IMR-90 (cell line): ENCODE results near the gene DTHD1. TPM values are rescaled to one million over a fixed set of nuclear protein-coding genes. Genes with fewer than 3 reads are reported as not detected.

Experiments
- ATAC-seq: fragments of 200-7000 bp; cut with Tn5 transposase; 2 replicates; pipeline ENCODE4 v1.9.1; 2020; ENCODE audit warnings: low read depth, mild to moderate bottlenecking, moderate library complexity
- BruUV-seq: library from RNA; stranded (reverse); fragments of 400-500 nt; replicated peaks from 2 replicates; lab custom pipeline; 2021; lab: Mats Ljungman, UMichigan
- CTCF ChIA-PET: fragments of 300-600 bp; formaldehyde crosslinking; extraction: SDS; loops from one replicate; lab custom pipeline; 2021; ENCODE audit warnings: antibody characterized with exemption; lab: Yijun Ruan, JAX
- POLR2A ChIA-PET: fragments of 300-600 bp; sonication (Branson Sonifier 250); formaldehyde crosslinking; loops from one replicate; lab custom pipeline; 2022; ENCODE audit warnings: antibody characterized with exemption; ENCODE audit not compliant: unreplicated experiment; lab: Charles Lee
- DNase-seq: peaks from one replicate; pipeline ENCODE4 v3.0.0; 2013
- H2AFZ ChIP-seq: replicated peaks from 2 replicates; pipeline ENCODE3; 2013; ENCODE audit warnings: low read length, mild to moderate bottlenecking; ENCODE audit not compliant: poor library complexity
- H2AK5ac ChIP-seq: 2 replicates; pipeline ENCODE4 v1.6.1; 2013; ENCODE audit warnings: low read depth, low read length, inconsistent platforms
- H2AK9ac ChIP-seq: replicated peaks from 2 replicates; pipeline ENCODE3; 2013; ENCODE audit warnings: mild to moderate bottlenecking, low read depth, low read length, moderate library complexity; ENCODE audit not compliant: poor library complexity
- H2BK120ac ChIP-seq: 2 replicates; pipeline ENCODE4 v1.6.1; 2013; ENCODE audit warnings: low read depth, low read length, inconsistent platforms
- H2BK15ac ChIP-seq: 3 replicates; pipeline ENCODE4 v1.6.1; 2013; ENCODE audit warnings: low read depth, low read length, inconsistent platforms
- H2BK20ac ChIP-seq: 2 replicates; pipeline ENCODE4 v1.6.1; 2013; ENCODE audit warnings: low read depth, mild to moderate bottlenecking, inconsistent platforms, low read length, moderate library complexity
- H2BK5ac ChIP-seq: 2 replicates; pipeline ENCODE4 v1.6.1; 2013; ENCODE audit warnings: mild to moderate bottlenecking, low read depth, low read length, inconsistent platforms; ENCODE audit not compliant: poor library complexity, severe bottlenecking
- H3K14ac ChIP-seq: replicated peaks from 2 replicates; pipeline ENCODE4 v1.6.1; 2013; ENCODE audit warnings: low read depth, low read length, inconsistent platforms
- H3K18ac ChIP-seq: 2 replicates; pipeline ENCODE4 v1.6.1; 2013; ENCODE audit warnings: low read depth, low read length, control low read depth
- H3K23ac ChIP-seq: 2 replicates; pipeline ENCODE4 v1.6.1; 2013; ENCODE audit warnings: low read depth, low read length, inconsistent platforms
- H3K27ac ChIP-seq: 2 replicates; pipeline ENCODE4 v1.5.1; 2013; ENCODE audit warnings: mild to moderate bottlenecking, control low read depth, low read length; ENCODE audit not compliant: insufficient read depth
- H3K27me3 ChIP-seq: 2 replicates; pipeline ENCODE4 v1.6.1; 2013; ENCODE audit warnings: low read length; ENCODE audit not compliant: control insufficient read depth, insufficient read depth
- H3K36me3 ChIP-seq: 2 replicates; pipeline ENCODE4 v1.6.1; 2013; ENCODE audit warnings: low read length, mixed read lengths; ENCODE audit not compliant: control insufficient read depth, insufficient read depth
- H3K4ac ChIP-seq: 2 replicates; pipeline ENCODE4 v1.6.1; 2013; ENCODE audit warnings: low read depth, low read length, inconsistent platforms
- H3K4me1 ChIP-seq: 2 replicates; pipeline ENCODE4 v1.6.1; 2013; ENCODE audit warnings: low read length, mixed read lengths; ENCODE audit not compliant: control insufficient read depth, insufficient read depth
- H3K4me2 ChIP-seq: 2 replicates; pipeline ENCODE4 v1.6.1; 2013; ENCODE audit warnings: low read depth, mild to moderate bottlenecking, control low read depth, low read length, moderate library complexity
- H3K4me3 ChIP-seq: 2 replicates; pipeline ENCODE4 v1.5.1; 2013; ENCODE audit warnings: low read depth, mild to moderate bottlenecking, control low read depth, low read length, moderate library complexity; ENCODE audit not compliant: insufficient read depth
- H3K56ac ChIP-seq: 2 replicates; pipeline ENCODE4 v1.6.1; 2013; ENCODE audit warnings: low read length, inconsistent platforms; ENCODE audit not compliant: insufficient read depth; ENCODE audit errors: extremely low read depth
- H3K79me1 ChIP-seq, 2 experiments: 2 replicates each; pipeline ENCODE4 v1.6.1; 2013; ENCODE audit warnings: low read length in 2 of 2, inconsistent platforms in 1 of 2, low read depth in 1 of 2
- H3K9ac ChIP-seq: 2 replicates; pipeline ENCODE4 v1.6.1; 2013; ENCODE audit warnings: low read depth, low read length, control low read depth
- H3K9me1 ChIP-seq: 2 replicates; pipeline ENCODE4 v1.6.1; 2013; ENCODE audit warnings: low read length, inconsistent platforms; ENCODE audit not compliant: insufficient read depth
- H3K9me3 ChIP-seq: 2 replicates; pipeline ENCODE4 v1.6.1; 2013; ENCODE audit warnings: low read length; ENCODE audit not compliant: control insufficient read depth, insufficient read depth
- H4K20me1 ChIP-seq: 2 replicates; pipeline ENCODE4 v1.6.1; 2013; ENCODE audit warnings: low read length, inconsistent platforms; ENCODE audit not compliant: insufficient read depth
- H4K5ac ChIP-seq: 2 replicates; pipeline ENCODE4 v1.6.1; 2013; ENCODE audit warnings: mild to moderate bottlenecking, low read depth, low read length, control low read depth
- H4K8ac ChIP-seq, 2 experiments: 2 replicates each; pipeline ENCODE4 v1.6.1; 2013; ENCODE audit warnings: low read depth in 2 of 2, low read length in 2 of 2, control low read depth in 1 of 2, inconsistent platforms in 1 of 2
- H4K91ac ChIP-seq: 2 replicates; pipeline ENCODE4 v1.6.1; 2013; ENCODE audit warnings: low read depth, low read length, inconsistent platforms; ENCODE audit not compliant: insufficient read depth
- BHLHE40 ChIP-seq: fragments of 150-350 bp; IDR thresholded peaks from 2 replicates; pipeline ENCODE4 v1.6.1; 2016; ENCODE audit warnings: mild to moderate bottlenecking, low read depth, low read length
- CEBPB ChIP-seq: IDR thresholded peaks from 2 replicates; pipeline ENCODE4 v1.6.1; 2012; ENCODE audit warnings: low read depth, low read length, improper control_type of control experiment
- CHD1 ChIP-seq: IDR thresholded peaks from 2 replicates; pipeline ENCODE4 v1.6.1; 2012; ENCODE audit warnings: low read depth, low read length, improper control_type of control experiment
- CTCF ChIP-seq: conservative IDR thresholded peaks from 2 replicates; pipeline ENCODE4 v1.5.1; 2012; ENCODE audit warnings: mild to moderate bottlenecking, low read depth, low read length, improper control_type of control experiment
- ELK1 ChIP-seq: fragments of 150-350 bp; IDR thresholded peaks from 2 replicates; pipeline ENCODE4 v1.6.1; 2016; ENCODE audit warnings: low read depth, mild to moderate bottlenecking, low read length, moderate library complexity, borderline replicate concordance
- FOS ChIP-seq: fragments of 150-350 bp; IDR thresholded peaks from 2 replicates; pipeline ENCODE4 v1.6.1; 2016; ENCODE audit warnings: low read depth, low read length
- MAFK ChIP-seq: IDR thresholded peaks from 2 replicates; pipeline ENCODE4 v1.6.1; 2012; ENCODE audit warnings: low read depth, low read length, improper control_type of control experiment
- MXI1 ChIP-seq: IDR thresholded peaks from 2 replicates; pipeline ENCODE4 v1.6.1; 2012; ENCODE audit warnings: low read depth, mild to moderate bottlenecking, low read length, moderate library complexity, borderline replicate concordance
- NFE2L2 ChIP-seq: fragments of 150-350 bp; IDR thresholded peaks from 2 replicates; pipeline ENCODE4 v1.6.1; 2016; ENCODE audit warnings: low read depth, mild to moderate bottlenecking, low read length
- POLR2A ChIP-seq: IDR thresholded peaks from 2 replicates; pipeline ENCODE4 v1.6.1; 2012; ENCODE audit warnings: mild to moderate bottlenecking, low read depth, low read length
- RAD21 ChIP-seq: IDR thresholded peaks from 2 replicates; pipeline ENCODE4 v1.6.1; 2012; ENCODE audit warnings: low read length, improper control_type of control experiment
- RCOR1 ChIP-seq: IDR thresholded peaks from 2 replicates; pipeline ENCODE4 v1.6.1; 2012; ENCODE audit warnings: mild to moderate bottlenecking, low read length, improper control_type of control experiment; ENCODE audit not compliant: insufficient replicate concordance
- RFX5 ChIP-seq: IDR thresholded peaks from 2 replicates; pipeline ENCODE4 v1.8.0; 2012; ENCODE audit warnings: low read depth, mild to moderate bottlenecking, low read length, moderate library complexity
- SMC3 ChIP-seq: fragments of 150-350 bp; IDR thresholded peaks from 2 replicates; pipeline ENCODE4 v1.6.1; 2016; ENCODE audit warnings: low read depth, mild to moderate bottlenecking, antibody characterized with exemption, low read length, moderate library complexity
- USF2 ChIP-seq: fragments of 150-350 bp; IDR thresholded peaks from 2 replicates; pipeline ENCODE4 v1.6.1; 2017; ENCODE audit warnings: mild to moderate bottlenecking, antibody characterized with exemption, low read length, low read depth
- WGBS, 2 experiments: methylation state at CpG; one replicate each; pipeline versions ENCODE4 v1.1.5 to v1.1.7; 2013; ENCODE audit warnings: missing lambda C conversion rate in 2 of 2; ENCODE audit not compliant: insufficient read length in 1 of 2; ENCODE audit errors: extremely low coverage in 2 of 2; 5-methylcytosine and 5-hydroxymethylcytosine counted together
- dilution Hi-C: fragments of 300-500 bp; cut with HindIII; formaldehyde crosslinking; loops from one replicate; pipeline ENCODE4 v1.14.3; 2018; ENCODE audit warnings: low sequenced_read_pairs; ENCODE audit not compliant: unreplicated experiment
- in situ Hi-C: fragments of 300-500 bp; cut with MboI; formaldehyde crosslinking; loops from 3 replicates; pipeline ENCODE4 v1.14.3; 2019; ENCODE audit warnings: low sequenced_read_pairs, inconsistent platforms, mixed read lengths
- intact Hi-C: fragments of 100-400 bp; cut with micrococcal nuclease; formaldehyde crosslinking; loops from 2 replicates; pipeline ENCODE4 v1.10.0; 2022
- polyA plus RNA-seq, 3 experiments: library from polyadenylated mRNA; depleted of rRNA; stranded (reverse); fragments of >200 nt; gene quantifications; 2 replicates each; pipeline ENCODE4 v1.2.3, GENCODE V29; 2012; ENCODE audit warnings: low replicate concordance in 1 of 3
- total RNA-seq: library from RNA; depleted of rRNA; stranded (reverse); fragments of >200 nt; gene quantifications from 2 replicates; pipeline ENCODE4 v1.2.3, GENCODE V29; 2012

DTHD1 gene
- total and polyA plus RNA-seq, 2 of the 4 experiments (the other 2 are of a cell fraction), result not detected

GRCh38 chr4:36310793-36311192 is 29.4 kb downstream of the DTHD1 start:
- Histone ChIP-seq H3K18ac (no peak overlapping the region), H3K9me1 (no peaks in the 10 kb centered on the region), H2AK5ac (no peak overlapping the region), H3K79me1 (no peaks in the 10 kb centered on the region), H3K23ac (no peak overlapping the region), H3K4ac (no peak overlapping the region), H3K4me1 (no peaks in the 10 kb centered on the region), H3K27me3 (no peaks in the 10 kb centered on the region), H3K9ac (no peak overlapping the region), H3K36me3 (no peaks in the 10 kb centered on the region), H4K8ac (no peak overlapping the region), H4K91ac (no peak overlapping the region), H3K4me3 (no peak overlapping the region), H2BK15ac (no peak overlapping the region), H2AFZ (no peak overlapping the region), H4K5ac (no peak overlapping the region), H2BK120ac (no peak overlapping the region), H2BK20ac (no peak overlapping the region), H3K56ac (no peak overlapping the region), H2BK5ac (no peak overlapping the region), H3K9me3 (peaks cover 8% of the 10 kb centered on the region; the same call in 1 of the 2 replicates), H4K20me1 (no peaks in the 10 kb centered on the region), H2AK9ac (no peak overlapping the region), H3K14ac (no peak overlapping the region), H3K27ac (no peak overlapping the region), H3K4me2 (no peak overlapping the region)
- DNase-seq (no peak), ATAC-seq (no peak)
- ChIA-PET POLR2A (no interaction called here), CTCF (no interaction called here)
- intact Hi-C loops (no loop called here), in situ Hi-C loops (no loop called here), dilution Hi-C loops (no loop called here)
- TF ChIP-seq MAFK (no peak), CTCF (no peak), USF2 (no peak), POLR2A (no peak), BHLHE40 (no peak), CHD1 (no peak), RAD21 (no peak), CEBPB (no peak), RCOR1 (no peak), MXI1 (no peak), ELK1 (no peak), NFE2L2 (no peak), RFX5 (no peak), FOS (no peak), SMC3 (no peak)
- no TSS peak for BruUV-seq
- no CpG with 5 or more reads among the region's 8 CpGs for WGBS, 2 experiments
